NCI-H510A (cell line): ENCODE data around the gene WDFY3.

ENCODE experiments used
- DNase-seq: peaks from one replicate; lab custom pipeline; 2025; lab: John Stamatoyannopoulos, UW

WDFY3 gene

DNA sequence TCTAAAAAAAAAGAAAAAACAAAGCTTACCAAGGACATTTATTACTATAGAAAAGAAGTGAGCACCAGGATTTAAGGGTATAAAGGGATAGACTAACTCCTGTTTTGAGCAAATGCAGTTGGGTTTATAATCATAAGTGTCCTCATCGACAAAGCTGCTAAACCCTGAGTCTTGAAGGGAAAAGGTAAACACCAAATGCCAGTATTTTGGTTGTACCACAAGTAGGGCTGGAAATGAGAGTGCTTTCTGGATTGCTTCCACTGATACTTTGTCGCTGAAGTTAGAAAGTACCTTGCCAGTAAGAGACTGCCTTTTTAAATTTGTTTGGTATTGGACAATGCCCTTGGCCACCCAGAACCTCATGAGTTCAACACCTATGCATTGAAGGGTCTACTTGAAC is 53.7 kb downstream of the WDFY3 start:
- no peak for DNase-seq

DNA sequence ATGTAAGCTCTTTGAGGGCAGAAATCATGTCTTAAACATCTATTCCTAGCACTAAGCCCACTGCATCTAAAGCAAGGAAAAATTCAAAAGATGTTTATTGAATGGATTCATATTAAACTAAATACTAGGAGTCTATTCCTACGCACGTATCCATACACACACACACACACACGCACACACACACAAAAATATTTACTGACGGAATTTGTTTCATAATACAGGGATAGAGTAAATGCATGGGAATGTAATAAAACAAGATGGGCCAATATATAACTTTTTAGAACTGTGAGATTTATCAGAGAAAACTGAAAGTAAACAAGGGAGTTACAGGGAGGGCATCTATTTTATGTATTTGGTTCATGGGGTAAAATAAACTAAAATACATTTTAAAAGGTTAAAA is 57.6 kb downstream of the WDFY3 start:
- DNase-seq = no peak

DNA sequence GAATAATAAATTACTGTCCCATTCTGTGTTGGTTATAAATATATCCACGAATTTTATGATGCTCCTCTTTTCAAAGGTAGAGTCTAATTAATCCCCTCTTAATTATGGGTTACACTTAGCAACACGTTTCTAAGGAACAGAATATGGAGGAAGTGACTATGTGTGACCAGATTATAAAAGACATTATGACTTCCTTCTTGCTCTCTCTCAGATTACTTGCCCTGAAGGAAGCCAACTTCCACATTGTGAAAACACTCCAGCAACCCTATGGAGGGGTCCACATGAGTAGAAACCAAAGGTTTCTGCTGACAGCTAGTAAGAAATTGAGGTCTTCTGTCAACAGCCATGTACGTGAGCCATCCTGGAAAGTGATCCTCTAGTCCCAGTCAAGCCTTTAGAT is 59.3 kb downstream of the WDFY3 start:
- no peak for DNase-seq

DNA sequence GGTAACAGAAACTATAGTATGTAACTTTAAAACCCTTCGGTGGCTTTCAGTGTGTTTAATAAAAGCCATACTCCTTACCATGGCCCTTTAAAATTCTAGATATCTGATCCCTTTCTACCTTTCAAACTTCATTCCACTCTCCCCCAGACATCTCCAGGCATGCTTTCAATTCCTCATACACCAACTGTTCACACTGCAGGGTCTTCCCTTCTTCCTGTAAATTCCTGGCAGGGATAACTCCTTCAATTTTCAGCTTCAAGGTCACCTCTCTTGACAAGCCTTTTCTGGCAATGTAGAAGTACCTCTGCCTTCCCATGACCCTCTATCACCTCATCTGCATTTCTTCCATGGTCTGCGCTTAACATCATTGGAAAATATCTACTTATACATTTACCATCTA is 60.8 kb downstream of the WDFY3 start:
- DNase-seq = no peak

DNA sequence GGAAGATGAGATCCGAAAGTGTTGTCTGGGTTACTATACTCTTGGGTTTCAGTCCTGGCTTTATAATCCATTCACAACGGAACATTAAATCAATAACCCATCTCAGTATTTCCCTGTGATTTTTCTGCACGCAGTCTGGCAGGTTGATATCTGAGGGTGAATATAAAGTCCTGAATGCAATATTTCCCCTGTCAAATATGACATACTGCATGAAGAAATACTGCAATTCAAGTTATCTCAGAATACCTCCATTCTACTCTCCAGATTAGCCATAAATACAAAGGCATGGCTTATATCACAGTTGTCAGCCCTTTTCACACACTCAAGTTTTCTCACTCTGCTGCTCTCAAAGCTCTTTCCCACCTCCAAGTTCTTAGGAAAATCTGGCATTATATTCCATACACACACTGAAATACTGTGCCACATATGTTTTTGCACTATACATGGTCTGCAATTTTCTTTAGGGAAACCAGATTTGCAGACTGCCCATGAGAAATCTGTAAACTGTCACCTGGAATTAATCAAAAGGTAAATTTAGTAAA is 64.7 kb downstream of the WDFY3 start:
- DNase-seq = no peak

DNA sequence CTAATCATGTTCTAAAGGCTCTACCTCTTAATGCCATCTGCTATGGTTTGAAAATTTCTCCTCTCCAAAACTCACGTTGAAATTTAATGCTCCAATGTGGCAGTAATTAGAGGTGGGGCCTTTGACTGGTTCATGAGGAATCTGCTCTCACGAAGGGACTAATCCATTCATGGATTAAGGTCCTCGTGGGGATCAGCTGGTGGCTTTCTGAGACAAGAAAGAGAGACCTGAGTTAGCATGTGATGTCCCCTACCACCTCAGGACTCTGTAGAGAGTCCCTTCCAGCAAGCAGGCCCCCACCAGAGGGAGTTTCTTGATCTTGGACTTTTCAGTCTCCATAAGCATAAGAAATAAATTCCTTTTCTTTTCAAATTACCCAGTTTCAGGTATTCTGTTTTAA is 65.3 kb downstream of the WDFY3 start:
- DNase-seq = no peak

DNA sequence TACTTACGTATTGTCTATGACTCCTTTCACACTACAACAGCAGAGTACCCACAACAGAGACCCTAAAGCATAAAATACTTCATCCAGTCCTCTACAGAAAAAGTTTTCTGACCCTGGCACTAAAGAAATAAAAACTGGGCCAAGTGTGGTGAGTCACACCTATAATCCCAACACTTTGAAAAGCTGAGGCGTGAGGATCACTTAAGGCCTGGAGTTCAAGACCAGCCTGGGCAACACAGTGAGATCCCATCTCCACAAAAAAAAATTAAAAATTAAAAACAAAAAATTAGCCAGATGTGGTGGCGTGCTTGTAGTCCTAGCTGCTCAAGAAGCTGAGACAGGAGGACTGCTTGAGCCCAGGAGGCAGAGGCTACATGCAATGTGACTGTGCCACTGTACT is 66.9 kb downstream of the WDFY3 start:
- no peak for DNase-seq

DNA sequence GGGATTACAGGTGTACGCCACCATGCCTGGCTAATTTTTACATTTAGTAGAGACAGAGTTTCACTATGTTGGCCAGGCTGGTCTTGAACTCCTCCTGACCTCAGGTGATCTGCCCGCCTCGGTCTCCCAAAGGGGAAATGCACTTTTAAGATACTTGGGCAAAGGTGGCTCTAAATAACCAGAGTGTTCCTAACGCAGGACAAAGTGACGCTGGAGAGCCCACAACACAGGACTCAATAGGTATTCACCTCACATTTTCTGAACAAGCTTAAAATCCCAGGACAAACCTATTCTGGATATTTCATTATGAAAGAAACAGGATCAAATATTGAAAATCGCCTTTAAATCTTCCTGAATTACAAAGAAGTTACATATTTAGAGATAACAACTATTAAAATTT is 69.0 kb downstream of the WDFY3 start:
- DNase-seq = no peak

DNA sequence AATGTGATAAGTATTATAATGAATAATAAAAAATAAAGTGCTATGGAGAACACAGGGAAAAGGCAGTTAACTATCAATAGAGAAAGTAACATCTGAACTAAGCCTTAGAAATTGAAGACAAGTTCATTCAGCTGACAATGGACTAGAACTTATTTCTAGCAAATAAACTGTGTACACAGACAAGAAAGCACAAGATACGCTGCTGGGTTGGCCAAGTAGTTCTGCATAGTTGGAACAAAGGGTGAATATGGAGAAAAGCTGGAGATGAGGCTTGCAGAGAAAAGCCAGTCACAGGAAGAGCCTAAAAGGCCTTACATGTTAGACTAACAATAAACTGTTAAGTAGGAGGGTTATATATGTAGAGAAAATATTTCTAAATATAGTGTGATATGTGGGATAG is 71.2 kb downstream of the WDFY3 start:
- DNase-seq = no peak

DNA sequence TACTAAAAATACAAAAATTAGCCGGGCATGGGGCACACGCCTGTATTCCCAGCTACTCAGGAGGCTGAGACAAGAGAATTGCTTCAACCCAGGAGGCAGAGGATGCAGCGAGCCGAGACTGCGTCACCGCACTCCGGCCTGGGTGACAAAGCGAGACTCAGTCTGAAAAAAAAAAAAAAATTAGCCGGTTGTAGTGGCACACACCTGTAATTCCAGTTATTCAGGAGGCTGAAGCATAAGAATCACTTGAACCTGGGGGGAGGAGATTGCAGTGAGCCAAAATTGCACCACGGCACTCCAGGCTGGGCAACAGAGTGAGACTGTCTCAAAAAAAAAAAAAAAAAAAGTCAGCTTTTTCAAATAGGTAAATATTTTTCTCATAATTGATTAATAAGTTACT is 71.9 kb downstream of the WDFY3 start:
- no peak for DNase-seq

DNA sequence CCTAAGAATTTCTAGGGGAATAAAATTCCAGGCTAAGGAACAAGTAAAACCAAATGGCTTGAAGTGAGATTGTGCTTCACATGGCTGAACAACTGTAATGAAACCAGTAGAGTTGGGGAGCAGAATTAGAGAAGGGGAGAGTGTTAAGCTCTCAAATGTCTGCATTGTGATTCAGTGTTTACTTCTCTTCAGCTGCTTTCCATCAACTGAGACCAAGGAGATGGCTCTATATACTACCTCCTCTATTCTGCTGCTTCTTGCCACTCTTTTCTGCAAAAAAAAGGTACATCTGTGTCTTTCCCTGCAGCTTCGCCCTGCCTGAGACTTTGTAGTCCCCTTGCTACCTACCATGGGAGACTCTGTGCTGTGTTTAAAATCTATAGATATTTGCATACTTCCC is 73.5 kb downstream of the WDFY3 start:
- no peak for DNase-seq

DNA sequence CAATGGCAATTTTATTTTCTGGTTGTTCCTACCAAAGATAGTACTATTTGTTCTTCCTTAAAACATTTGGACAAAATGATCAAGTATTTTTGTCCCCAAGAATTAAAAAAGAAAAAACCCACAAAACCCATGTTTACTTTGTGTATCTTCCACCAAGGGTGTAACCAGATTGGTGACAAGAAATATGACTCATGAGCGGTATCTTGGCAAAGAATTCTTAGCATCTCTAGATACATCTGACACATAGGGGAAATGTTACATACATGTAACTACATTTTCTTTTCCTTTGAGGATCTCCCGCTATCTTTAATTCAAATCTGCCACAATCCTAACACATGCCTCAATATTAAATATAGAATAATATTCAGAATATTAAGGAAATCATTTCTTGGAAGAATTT is 78.7 kb downstream of the WDFY3 start:
- no peak for DNase-seq

DNA sequence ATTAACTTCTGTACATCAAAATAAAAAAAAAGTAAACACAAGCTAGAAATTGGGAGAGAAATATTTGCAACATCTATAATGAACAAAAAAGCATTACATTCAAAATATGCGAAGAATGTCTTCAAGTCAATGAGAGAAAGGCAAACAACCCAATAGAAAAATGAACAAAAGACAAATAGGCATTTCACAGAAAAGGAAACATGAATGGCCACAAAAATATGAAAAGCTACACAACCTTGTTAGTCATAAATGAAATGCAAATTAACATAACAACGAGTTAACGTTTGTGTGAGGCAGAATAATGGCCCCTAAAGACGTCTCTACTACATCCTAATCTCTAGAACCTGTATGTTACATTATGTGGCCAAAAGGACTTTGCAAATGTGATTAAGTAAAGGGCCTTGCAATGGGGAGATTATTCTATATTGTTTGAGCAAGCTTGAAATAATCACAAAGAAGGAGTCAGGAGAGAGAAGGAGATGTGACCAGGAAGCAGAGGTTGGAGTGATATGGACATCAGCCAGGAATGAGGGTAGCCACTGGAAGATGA is 86.8 kb downstream of the WDFY3 start:
- DNase-seq = no peak

DNA sequence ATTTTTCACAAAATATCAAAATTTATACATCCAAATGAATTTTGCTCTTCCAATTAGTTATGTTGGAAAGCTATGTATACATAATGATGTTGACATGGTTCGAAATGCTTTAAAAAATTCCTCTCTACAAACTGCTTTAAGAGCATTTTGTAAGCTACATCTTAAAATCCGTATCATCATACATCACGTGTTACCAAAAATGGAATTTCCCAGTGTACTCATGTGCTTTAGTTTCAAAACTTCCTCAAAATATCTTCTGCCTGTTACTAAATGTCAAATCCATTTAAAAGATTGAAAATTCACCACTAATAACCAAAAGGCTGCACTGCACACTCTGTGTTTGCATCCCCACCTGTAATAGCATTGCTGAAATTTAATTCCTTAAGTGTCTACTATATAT is 87.9 kb downstream of the WDFY3 start:
- DNase-seq = no peak

DNA sequence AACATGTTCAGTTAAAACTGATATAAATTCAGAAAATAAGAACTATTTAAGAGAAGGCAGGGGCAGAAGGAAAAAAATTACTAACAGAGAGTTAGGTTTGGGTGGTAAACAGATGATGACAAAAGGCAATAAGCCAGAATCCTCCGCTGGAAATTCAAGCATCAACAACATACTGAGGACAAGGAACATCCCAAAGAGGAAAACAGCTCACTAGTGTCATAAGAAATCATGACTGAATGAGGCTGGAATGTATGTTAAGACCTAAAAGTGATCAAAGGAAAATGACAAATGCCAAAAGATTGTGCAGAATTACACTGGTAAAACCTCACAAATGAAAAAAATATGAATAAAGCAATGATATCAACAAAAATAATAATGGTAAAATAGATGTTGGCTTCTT is 88.4 kb downstream of the WDFY3 start:
- DNase-seq = no peak

DNA sequence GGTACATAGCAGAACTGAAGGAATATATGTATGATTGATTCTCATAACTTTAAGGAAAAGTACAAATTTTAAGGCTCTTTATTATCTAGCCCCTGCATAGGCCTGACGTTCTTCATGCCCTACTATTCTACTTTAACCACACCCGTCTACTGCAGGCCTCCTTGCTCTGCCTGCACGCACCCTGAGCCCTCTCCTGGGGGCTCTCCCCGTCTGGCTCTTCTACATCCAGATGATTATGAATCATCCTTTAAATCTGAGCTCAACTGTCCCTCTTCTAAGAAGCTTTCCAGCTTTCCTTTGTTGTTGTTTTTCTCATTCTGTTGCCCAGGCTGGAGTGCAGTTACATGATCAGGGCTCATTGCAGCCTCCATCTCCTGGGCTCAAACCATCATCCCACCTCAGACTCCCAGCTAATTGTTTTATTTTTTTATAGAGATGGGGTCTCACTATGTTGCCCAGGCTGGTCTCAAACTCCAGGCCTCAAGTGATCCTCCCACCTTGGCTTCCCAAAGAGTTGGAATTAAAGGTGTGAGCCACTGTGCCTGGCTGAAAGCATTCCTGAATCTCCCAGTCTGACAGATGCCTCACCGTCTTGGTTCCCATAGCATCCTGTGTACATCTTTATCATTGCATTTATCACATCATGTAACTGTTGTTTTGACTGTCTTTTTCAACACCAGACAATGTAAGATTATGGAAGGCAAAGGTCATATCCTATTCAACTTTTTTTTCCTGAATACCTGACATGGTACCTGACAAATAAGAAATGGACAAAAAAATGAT is 89.2 kb downstream of the WDFY3 start:
- no peak for DNase-seq

DNA sequence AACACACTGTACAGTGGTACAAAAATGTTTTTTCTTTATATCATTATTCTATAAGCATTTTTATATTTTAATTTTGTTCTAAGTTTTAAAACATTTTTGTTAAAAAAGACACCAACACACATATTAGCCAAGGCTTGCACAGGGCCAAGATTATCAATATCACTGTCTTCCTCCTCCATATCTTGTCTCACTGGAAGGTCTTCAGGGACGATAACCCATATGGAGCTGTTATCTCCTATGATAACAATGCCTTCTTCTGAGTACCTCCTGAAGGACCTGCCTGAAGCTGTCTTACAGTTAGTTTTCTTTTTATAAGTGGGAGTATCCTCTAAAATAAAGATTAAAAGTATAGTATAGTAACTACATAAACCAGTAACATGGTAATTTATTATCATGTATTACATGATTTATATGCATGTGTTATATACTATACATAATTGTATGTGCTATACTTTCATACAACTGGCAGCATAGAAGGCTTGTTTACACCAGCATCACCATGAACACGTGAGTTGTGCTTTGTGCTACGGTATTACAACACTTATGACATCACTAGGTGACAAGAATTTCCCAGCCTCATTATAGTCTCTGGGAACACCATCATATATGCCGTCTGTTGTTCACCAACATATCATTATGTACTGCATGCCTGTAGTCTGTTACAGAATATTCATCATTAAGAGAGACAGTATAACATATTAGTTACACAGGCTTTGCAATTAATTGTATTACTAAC is 90.7 kb downstream of the WDFY3 start:
- DNase-seq = no peak

DNA sequence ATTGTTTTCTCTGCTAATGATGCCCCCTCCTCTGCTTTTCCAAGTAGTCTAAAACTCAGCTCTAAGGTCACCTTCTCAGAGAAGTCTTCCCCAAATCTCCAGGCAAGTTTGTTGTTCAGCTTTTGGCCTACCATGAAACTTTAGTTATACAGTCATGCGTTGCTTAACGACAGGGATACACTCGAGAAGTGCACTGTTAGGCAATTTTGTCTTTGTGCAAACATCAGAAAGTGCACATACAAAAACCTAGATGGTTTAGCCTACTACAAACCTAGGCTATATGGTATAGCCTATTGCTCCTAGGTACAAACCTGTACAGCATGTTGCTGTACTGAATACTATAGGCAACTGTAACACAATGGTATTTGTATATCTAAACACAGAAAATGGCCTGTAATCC is 91.9 kb downstream of the WDFY3 start:
- no peak for DNase-seq

DNA sequence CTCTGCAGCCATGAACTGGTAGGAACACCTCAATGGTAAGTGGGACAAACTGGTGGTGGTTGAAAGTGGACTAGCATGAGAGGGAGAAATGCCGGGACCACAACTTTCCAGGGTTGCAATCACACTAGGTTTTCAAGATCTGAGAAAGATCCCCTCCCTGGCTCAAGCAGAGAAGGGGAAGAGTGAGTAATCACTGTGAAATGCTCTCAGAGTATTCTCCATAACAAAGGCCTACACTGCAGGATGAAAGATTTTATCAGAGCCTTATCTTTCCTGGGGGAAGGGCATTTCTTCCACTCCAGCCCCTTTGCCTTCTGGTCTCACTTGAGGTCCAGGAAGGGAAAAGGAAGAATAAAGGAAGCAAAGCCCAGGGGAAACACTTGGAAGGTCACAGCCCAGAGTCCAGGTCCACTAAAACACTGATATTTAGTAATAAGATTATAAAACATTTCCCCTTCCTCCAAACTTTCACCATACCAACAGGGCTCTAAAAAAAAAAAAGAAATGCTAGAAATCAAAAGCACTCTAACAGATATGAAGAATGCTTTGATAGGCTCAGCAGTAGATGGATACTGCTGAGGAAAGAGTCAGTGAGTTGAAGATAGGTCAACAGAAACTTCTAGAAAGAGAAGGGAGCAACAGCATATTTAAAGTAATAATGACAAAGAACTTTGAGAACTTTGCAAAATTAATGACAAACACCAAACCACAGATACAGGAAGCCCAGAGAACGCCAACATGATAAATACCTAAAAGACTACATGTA is 95.9 kb downstream of the WDFY3 start:
- no peak for DNase-seq

DNA sequence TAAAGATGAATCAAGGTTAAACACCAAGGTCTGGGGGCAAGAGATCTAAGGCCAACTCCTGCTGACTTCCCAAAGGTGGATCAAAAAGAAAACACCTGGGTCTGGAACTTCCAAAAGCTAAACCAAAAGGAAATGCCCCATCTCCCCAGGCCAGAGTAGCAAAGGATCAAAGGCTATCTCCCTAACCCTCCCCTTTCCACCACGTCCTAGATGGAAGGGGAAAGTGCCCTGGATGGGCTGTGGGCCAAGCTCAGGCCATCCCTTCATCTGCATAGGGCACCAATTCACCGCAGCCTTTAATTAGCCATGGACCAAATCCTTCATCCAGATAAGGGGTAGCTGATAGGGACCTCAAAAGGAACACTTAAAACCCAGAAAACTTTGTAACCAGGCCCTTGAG is 100.2 kb downstream of the WDFY3 start:
- no peak for DNase-seq

DNA sequence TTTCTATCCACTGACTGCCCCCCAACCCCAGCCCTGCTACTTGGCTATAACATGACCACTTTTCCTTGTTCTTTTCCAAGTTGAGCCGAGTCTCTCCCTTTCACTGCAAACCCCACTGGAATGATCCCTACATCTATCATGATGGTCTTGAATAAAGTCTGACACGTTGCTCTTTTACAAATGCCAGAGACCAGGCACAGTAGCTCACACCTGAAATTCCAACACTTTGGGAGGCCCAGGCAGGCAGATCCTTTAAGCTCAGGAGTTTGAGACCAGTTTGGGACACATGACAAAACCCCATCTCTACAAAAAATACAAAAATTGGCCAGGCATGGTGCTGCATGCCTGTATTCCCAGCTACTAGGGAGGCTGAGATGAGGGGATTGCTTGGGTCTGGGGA is 100.9 kb downstream of the WDFY3 start:
- no peak for DNase-seq

DNA sequence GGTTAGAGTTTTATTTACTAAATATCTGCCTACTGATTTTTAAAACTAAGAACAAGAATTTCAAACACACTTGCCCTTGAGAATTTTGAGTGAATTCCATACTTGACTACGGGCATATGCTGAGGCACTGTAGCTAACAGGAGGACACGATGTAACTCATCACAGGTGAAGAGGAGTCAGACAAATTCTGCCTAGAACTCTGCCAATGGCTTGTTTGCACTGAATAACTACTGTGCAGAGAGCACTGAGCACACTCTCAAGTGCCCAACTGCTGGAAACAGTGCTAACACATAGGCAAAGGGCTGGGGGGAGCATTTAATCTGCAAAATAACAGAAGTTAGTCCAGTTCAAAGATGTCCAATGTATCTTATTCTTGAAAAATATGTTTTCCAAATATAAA is 104.4 kb downstream of the WDFY3 start:
- DNase-seq = no peak

DNA sequence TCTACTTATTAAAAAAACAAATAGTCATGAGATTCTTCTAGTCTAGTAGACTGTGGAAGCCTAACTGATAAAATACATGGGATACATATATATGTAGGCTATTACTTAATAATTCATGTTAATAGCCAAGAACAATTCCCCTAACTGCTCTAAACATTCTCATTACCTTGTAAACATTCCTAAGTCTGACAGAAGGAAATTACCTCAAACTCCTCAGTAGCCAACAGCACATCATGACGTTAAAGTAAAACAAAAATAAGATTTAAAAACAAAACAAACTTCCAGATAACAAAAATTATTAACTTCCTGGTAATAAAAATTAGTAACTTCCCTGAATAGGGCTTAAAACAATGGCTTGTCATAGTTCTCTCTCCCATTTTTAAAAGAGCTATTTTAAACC is 109.2 kb downstream of the WDFY3 start:
- DNase-seq = no peak
